GM19452 (cell line): Measurements from ENCODE around the gene GPC3.

ENCODE experiments used
- ATAC-seq: cut with Tn5 transposase; IDR thresholded peaks from one replicate; pipeline ENCODE4 v1.9.1; 2021; ENCODE audit not compliant: unreplicated experiment

Gene GPC3

GRCh38 chrX:133611676-133612075 is 373.7 kb downstream of the GPC3 start:
- ATAC-seq = no peak

- ATAC-seq = no peak
These were observed 375.3 kb downstream of the GPC3 start for GRCh38 chrX:133610056-133610455.

- no peak for ATAC-seq
These were observed 376.2 kb downstream of the GPC3 start for GRCh38 chrX:133609166-133609565.

GRCh38 chrX:133608406-133608805 is 377.0 kb downstream of the GPC3 start:
- ATAC-seq = no peak

- ATAC-seq = no peak
These were observed 377.7 kb downstream of the GPC3 start for GRCh38 chrX:133607419-133608348.

- no peak for ATAC-seq
These were observed 378.4 kb downstream of the GPC3 start for GRCh38 chrX:133606990-133607389.

GRCh38 chrX:133604801-133605200 is 380.6 kb downstream of the GPC3 start:
- ATAC-seq = no peak

GRCh38 chrX:133602881-133603280 is 382.5 kb downstream of the GPC3 start:
- no peak for ATAC-seq

GRCh38 chrX:133601116-133601515 is 384.3 kb downstream of the GPC3 start:
- ATAC-seq = no peak

- ATAC-seq = no peak
These were observed 384.9 kb downstream of the GPC3 start for GRCh38 chrX:133600536-133600935.

GRCh38 chrX:133598601-133599335 is 386.6 kb downstream of the GPC3 start:
- no peak for ATAC-seq

GRCh38 chrX:133594156-133594555 is 391.2 kb downstream of the GPC3 start:
- no peak for ATAC-seq

- ATAC-seq = no peak
These were observed 391.9 kb downstream of the GPC3 start for GRCh38 chrX:133593531-133593930.

- no peak for ATAC-seq
These were observed 394.5 kb downstream of the GPC3 start for GRCh38 chrX:133590703-133591505.

GRCh38 chrX:133588827-133589226 is 396.6 kb downstream of the GPC3 start:
- ATAC-seq = no peak

GRCh38 chrX:133587818-133588217 is 397.6 kb downstream of the GPC3 start:
- no peak for ATAC-seq

GRCh38 chrX:133587071-133587470 is 398.3 kb downstream of the GPC3 start:
- ATAC-seq = no peak

GRCh38 chrX:133586443-133586842 is 399.0 kb downstream of the GPC3 start:
- no peak for ATAC-seq

- ATAC-seq = no peak
These were observed 401.6 kb downstream of the GPC3 start for GRCh38 chrX:133583825-133584224.

GRCh38 chrX:133580625-133581024 is 404.8 kb downstream of the GPC3 start:
- no peak for ATAC-seq

- ATAC-seq = no peak
These were observed 405.8 kb downstream of the GPC3 start for GRCh38 chrX:133579631-133580030.
